GM21515 (cell line): ENCODE results near the gene NDUFS1.
A peak's percentile ranks its signal among the peaks of the same experiment; 100 is the strongest.
"Not testable (repeated sequence)": the region's sequence is repeated elsewhere in the genome, so short reads cannot be mapped to it uniquely, and the experiment has no call there.

Experiments
- ATAC-seq: cut with Tn5 transposase; IDR thresholded peaks from one replicate; pipeline ENCODE4 v1.9.1; 2021; ENCODE audit not compliant: unreplicated experiment

The NDUFS1 gene

GRCh38 chr2:206159346-206160124, at the start of gene NDUFS1, which contains the start of gene EEF1B2:
NDUFS1 (minus strand) TSS chr2:206159444; CDS start chr2:206153678, 5,766 bp downstream.
EEF1B2 (plus strand) TSS chr2:206159895; CDS start chr2:206159980, 85 bp downstream.
- peak; percentile 92 for ATAC-seq

- ATAC-seq = no peak
Measured at GRCh38 chr2:206208900-206209299, 49.7 kb upstream of the NDUFS1 start.

- ATAC-seq = not testable (repeated sequence)
Measured at GRCh38 chr2:206207316-206207715, 48.1 kb upstream of the NDUFS1 start.

GRCh38 chr2:206204710-206205109, 45.5 kb upstream of the NDUFS1 start:
- no peak for ATAC-seq

GRCh38 chr2:206203331-206203730, 44.1 kb upstream of the NDUFS1 start:
- no peak for ATAC-seq

- ATAC-seq = no peak
Measured at GRCh38 chr2:206202446-206202845, 43.2 kb upstream of the NDUFS1 start.

- no peak for ATAC-seq
Measured at GRCh38 chr2:206201075-206201848, 42.0 kb upstream of the NDUFS1 start.

- no peak for ATAC-seq
Measured at GRCh38 chr2:206198677-206199076, 39.4 kb upstream of the NDUFS1 start.

GRCh38 chr2:206193671-206194357, 34.6 kb upstream of the NDUFS1 start:
- no peak for ATAC-seq

GRCh38 chr2:206192157-206192556, 32.9 kb upstream of the NDUFS1 start:
- no peak for ATAC-seq

GRCh38 chr2:206190689-206191088, 31.4 kb upstream of the NDUFS1 start:
- ATAC-seq = no peak

GRCh38 chr2:206190111-206190510, 30.9 kb upstream of the NDUFS1 start:
- no peak for ATAC-seq

- no peak for ATAC-seq
Measured at GRCh38 chr2:206189691-206190090, 30.4 kb upstream of the NDUFS1 start.

- not testable (repeated sequence) for ATAC-seq
Measured at GRCh38 chr2:206181526-206181925, 22.3 kb upstream of the NDUFS1 start.

GRCh38 chr2:206176901-206177300, 17.7 kb upstream of the NDUFS1 start:
- ATAC-seq = no peak

- no peak for ATAC-seq
Measured at GRCh38 chr2:206176121-206176520, 16.9 kb upstream of the NDUFS1 start.

- ATAC-seq = no peak
Measured at GRCh38 chr2:206173147-206173546, 13.9 kb upstream of the NDUFS1 start.

GRCh38 chr2:206171624-206172397, 12.6 kb upstream of the NDUFS1 start:
- not testable (repeated sequence) for ATAC-seq

- ATAC-seq = not testable (repeated sequence)
Measured at GRCh38 chr2:206168230-206168629, 9.0 kb upstream of the NDUFS1 start.

- ATAC-seq = no peak
Measured at GRCh38 chr2:206164261-206164862, 5.1 kb upstream of the NDUFS1 start.
